Left lung (tissue), 10 donors: Measurements from ENCODE around the gene DNAJC1. TPM values are rescaled to one million over a fixed set of nuclear protein-coding genes. Genes with fewer than 3 reads are reported as not detected.

ENCODE experiments used
- ATAC-seq: fragments of 200-7000 bp; cut with Tn5 transposase; one replicate; pipeline ENCODE4 v1.9.1; 2020; ENCODE audit warnings: moderate library complexity
- DNase-seq, 4 donors: peaks; one replicate each; pipeline ENCODE4 v3.0.0-alpha.2; 2013 to 2020
- H3K27ac ChIP-seq, 2 donors: fragments of 200-600 bp; sonication (generic) in 1 of 2; one replicate each; pipeline versions ENCODE4 v1.5.0 to v1.8.0; 2020 to 2021
- H3K27me3 ChIP-seq, 2 donors: fragments of 200-600 bp; sonication (generic) in 1 of 2; one replicate each; pipeline versions ENCODE4 v1.5.0 to v1.8.0; 2020 to 2021
- H3K36me3 ChIP-seq, 2 donors: fragments of 200-600 bp; sonication (generic) in 1 of 2; one replicate each; pipeline versions ENCODE4 v1.5.0 to v1.8.0; 2020 to 2021
- H3K4me1 ChIP-seq, 2 donors: fragments of 200-600 bp; one replicate each; pipeline ENCODE4 v1.8.0; 2021
- H3K4me3 ChIP-seq, 2 donors: fragments of 200-600 bp; sonication (generic) in 1 of 2; one replicate each; pipeline versions ENCODE4 v1.5.0 to v1.8.0; 2020 to 2021; ENCODE audit warnings: mild to moderate bottlenecking in 1 of 2
- H3K9me3 ChIP-seq, 2 donors: fragments of 200-600 bp; sonication (generic) in 1 of 2; one replicate each; pipeline versions ENCODE4 v1.5.0 to v1.8.0; 2020 to 2021
- intact Hi-C, 2 donors: fragments of 100-400 bp; cut with DNase I; formaldehyde crosslinking; loops; one replicate each; pipeline versions ENCODE4 v1.11.2 to v1.14.2; 2022
- polyA plus RNA-seq, 6 donors: library from polyadenylated mRNA; unstranded; fragments of 120-200 nt; gene quantifications; one replicate each; pipeline ENCODE4 v1.2.1, GENCODE V29; 2013; ENCODE audit not compliant: insufficient read length in 6 of 6
- total RNA-seq, 2 donors: library from RNA; stranded (reverse); fragmentation: NEBNext Ultra II Directional; extraction: Animal tissue kit (Norgen Biotek cat#: 25700); gene quantifications; one replicate each; pipeline ENCODE4 v1.2.1, GENCODE V29; 2021
- TF ChIP-seq, protein P1 (sequence below), 2 donors: fragments of 200-600 bp; sonication (generic) in 1 of 2; IDR thresholded peaks; one replicate each; pipeline versions ENCODE4 v1.5.0 to v1.8.0; 2021; ENCODE audit warnings: antibody characterized with exemption in 2 of 2
- donor health status: DM: no; HTN: yes; CAD: no.
- donor health status: DM: no; HTN: no; CAD: no.

DNAJC1 gene
- total and polyA plus RNA-seq, 8 donors = 29.1 to 40.9 (median 32.9) TPM

DNA sequence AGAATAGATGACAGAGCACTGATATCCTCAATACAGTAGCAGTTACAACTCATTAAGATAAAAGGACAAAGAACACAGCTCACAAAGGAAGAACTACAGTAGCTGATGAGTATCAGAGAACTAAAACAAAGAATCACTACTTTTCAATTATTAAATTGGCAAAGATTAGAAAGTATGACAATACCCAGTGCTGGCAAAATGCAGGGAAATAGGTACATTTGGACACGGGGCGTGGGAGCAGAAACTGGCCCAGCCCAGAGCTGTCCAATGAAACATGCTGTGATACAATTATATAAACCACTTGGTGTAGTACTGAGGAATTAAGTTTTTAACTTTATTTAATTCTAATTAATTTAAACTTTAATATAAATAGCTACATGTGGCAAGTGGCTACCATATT is 243.2 kb downstream of the DNAJC1 start:
- Histone ChIP-seq H3K27ac (no peak overlapping the region), H3K4me1 (no peaks in the 10 kb centered on the region), H3K4me3 (no peak overlapping the region), H3K9me3 (no peaks in the 10 kb centered on the region), H3K27me3 (no peaks in the 10 kb centered on the region), H3K36me3 (peaks cover 0 to 34% of the 10 kb centered on the region in 2 donors)
- no peak for ATAC-seq
- intact Hi-C loops = no loop called here
- TF ChIP-seq, protein P1, sequence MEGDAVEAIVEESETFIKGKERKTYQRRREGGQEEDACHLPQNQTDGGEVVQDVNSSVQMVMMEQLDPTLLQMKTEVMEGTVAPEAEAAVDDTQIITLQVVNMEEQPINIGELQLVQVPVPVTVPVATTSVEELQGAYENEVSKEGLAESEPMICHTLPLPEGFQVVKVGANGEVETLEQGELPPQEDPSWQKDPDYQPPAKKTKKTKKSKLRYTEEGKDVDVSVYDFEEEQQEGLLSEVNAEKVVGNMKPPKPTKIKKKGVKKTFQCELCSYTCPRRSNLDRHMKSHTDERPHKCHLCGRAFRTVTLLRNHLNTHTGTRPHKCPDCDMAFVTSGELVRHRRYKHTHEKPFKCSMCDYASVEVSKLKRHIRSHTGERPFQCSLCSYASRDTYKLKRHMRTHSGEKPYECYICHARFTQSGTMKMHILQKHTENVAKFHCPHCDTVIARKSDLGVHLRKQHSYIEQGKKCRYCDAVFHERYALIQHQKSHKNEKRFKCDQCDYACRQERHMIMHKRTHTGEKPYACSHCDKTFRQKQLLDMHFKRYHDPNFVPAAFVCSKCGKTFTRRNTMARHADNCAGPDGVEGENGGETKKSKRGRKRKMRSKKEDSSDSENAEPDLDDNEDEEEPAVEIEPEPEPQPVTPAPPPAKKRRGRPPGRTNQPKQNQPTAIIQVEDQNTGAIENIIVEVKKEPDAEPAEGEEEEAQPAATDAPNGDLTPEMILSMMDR (IDR thresholded peaks at IDR 0.05) = no peak
- no peak for DNase-seq

DNA sequence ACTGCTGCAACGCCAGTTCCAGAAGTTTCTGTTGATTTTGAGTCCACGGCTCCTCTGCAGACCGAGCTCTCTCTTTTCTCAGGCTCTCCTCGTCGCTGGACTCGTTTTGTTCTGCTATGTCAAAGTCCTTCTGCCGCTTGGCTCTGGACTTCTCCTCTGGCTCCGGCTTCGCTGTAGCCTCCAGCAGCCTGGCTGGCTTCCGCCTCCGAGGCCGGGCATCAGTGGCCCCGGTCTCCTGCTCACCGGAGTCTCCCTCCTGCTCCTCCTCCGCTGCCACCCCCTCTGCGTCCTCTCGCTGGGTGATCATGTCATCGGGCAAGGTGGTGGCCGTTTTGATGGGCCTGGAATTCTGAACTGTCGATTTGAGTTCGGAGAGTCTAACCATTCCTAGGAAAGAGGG is 244.3 kb downstream of the DNAJC1 start:
- no peak overlapping the region for H3K4me3 ChIP-seq
- H3K36me3 ChIP-seq = peaks cover 0 to 44% of the 10 kb centered on the region in 2 donors
- no peaks in the 10 kb centered on the region for H3K4me1 ChIP-seq
- TF ChIP-seq, protein P1 (IDR thresholded peaks at IDR 0.05) = no peak
- H3K27me3 ChIP-seq = no peaks in the 10 kb centered on the region
- no peak overlapping the region for H3K27ac ChIP-seq
- DNase-seq = no peak
- intact Hi-C loops = no loop called here
- no peaks in the 10 kb centered on the region for H3K9me3 ChIP-seq
- ATAC-seq = no peak

DNA sequence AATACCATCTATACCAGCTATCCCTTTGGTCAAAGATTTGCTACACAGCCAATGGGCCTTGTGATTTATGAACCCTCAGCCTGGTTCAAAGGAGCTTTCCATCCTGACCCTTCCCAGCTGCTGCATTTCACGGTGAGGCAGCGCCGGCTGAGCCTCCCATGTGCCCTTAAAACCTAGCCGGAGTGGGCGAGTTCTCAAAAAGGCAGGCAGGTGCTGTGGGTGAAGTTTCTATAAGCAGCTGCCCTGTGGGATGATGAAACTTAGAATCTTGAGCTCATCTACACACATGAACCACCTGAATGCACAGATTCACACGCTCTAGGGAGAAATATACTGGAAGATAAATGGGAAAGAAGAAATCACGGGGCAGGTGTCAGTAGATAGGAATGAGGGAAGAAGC is 244.8 kb downstream of the DNAJC1 start:
- H3K27ac ChIP-seq = no peak overlapping the region
- H3K9me3 ChIP-seq = no peaks in the 10 kb centered on the region
- no peaks in the 10 kb centered on the region for H3K27me3 ChIP-seq
- ATAC-seq (no peak), DNase-seq (no peak)
- intact Hi-C loops = no loop called here
- no peak overlapping the region for H3K4me3 ChIP-seq
- no peaks in the 10 kb centered on the region for H3K4me1 ChIP-seq
- TF ChIP-seq, protein P1 (IDR thresholded peaks at IDR 0.05) = no peak
- peaks cover 0 to 42% of the 10 kb centered on the region in 2 donors for H3K36me3 ChIP-seq

DNA sequence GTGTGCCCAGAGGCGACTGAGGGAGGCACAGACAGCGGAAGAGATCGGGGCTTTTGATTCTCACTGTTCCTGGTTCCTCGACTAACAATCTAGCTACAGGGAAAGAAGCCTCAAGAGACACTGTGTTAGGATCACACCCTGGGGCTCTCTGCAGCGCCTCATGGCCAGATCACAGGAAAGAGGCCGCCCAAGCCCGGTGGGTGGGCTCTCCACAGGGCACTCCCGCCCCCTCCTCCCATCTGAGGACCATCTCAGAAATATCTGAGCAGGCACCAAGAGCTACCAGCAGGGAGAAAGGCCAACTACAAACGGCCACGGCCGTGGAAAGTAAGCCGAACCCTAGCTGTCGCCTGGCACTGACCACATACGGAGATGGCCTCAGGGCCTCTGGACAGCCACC is 245.3 kb downstream of the DNAJC1 start:
- Histone ChIP-seq H3K9me3 (no peaks in the 10 kb centered on the region), H3K27me3 (no peaks in the 10 kb centered on the region), H3K4me3 (no peak overlapping the region), H3K27ac (no peak overlapping the region), H3K36me3 (peaks cover 0 to 40% of the 10 kb centered on the region in 2 donors), H3K4me1 (no peaks in the 10 kb centered on the region)
- no peak for DNase-seq
- intact Hi-C loops = no loop called here
- ATAC-seq = no peak
- TF ChIP-seq, protein P1 (IDR thresholded peaks at IDR 0.05) = no peak

DNA sequence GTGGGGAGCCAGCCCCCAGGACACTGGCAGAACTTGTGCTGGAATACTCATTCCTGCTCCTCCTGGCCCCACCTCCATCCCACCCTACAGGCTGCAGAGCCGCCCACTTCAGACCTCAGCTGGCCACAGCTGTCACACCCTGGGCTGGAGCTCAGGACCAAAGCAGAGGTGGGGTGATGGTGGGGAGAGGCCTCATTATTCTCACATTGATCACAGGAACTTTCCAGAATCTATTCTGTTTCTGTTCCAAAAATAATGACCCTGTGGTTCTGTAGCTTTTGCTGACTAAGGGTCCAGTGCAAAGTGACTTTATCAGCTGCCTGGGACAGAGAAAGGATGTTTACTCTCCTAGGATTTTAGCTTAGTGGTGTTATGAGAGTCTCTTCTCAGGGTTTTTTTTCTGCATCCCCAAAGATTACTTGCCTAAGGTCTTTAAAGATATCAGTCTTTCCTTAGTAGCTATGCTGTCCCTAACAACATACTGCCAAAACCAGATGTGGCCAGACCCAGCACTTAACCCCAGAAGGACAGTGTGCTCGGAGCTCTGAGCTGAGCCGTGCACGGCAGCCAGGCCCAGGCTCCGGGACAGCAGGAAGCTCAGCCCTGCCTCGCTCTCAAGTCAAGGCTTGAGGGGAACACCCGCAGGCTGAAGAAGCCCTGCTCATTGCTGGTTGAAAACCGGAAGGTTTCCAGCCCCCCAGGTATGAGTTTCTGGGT is 246.2 kb downstream of the DNAJC1 start:
- Histone ChIP-seq H3K27me3 (no peaks in the 10 kb centered on the region), H3K4me3 (no peak overlapping the region), H3K27ac (no peak overlapping the region), H3K36me3 (peaks cover 0 to 40% of the 10 kb centered on the region in 2 donors), H3K4me1 (no peaks in the 10 kb centered on the region), H3K9me3 (no peaks in the 10 kb centered on the region)
- peak; percentile 37 for ATAC-seq
- intact Hi-C loops = no loop called here
- TF ChIP-seq, protein P1 (IDR thresholded peaks at IDR 0.05) = no peak
- DNase-seq = peak in 2 of 4 donors; percentile 64 to 81
